ENCODE measurements around the gene INS. TPM values are rescaled to one million over a fixed set of nuclear protein-coding genes. Genes with fewer than 3 reads are reported as not detected.

Gene INS
- total and polyA plus RNA-seq, 2 of the 8 experiments (the other 6 are each of a cell fraction or from before 2014, with no cell fraction given) = not detected

DNA sequence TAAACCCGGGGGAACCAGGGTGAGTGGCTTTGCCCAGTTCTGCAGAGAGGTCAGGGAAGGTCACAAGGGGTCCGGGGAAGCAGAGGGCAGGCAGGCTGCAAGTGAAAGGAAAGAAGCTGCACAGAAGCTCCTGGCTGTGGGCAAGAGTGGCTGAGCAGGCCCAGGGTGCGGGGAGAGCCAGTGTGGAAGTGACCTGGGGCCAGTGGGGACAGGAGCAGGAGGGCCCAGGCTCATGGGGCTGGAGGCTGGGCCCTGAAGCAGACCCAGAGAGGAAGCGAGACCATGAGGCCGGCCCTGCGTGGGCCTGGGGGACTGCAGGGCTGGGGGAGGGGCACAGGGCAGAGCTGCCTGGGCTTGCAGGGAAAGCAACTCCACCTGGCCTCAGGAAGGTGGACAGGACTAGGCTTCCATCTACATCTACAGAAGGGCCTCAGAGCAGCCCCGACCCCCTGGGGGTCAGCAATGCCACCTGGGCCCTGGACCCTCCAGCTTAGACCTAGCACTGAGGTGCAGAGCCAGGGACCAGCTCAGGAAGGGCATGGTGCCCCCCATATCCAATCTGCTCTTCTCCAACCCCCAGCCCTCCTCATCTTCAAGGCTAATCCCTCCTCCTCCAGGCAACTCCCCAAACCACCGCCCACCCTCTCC, 33.4 kb downstream of the INS start:
- H3K9ac ChIP-seq (replicated peaks in 1 of 4; ENCODE audit: extremely low read depth in 1 of 4, low read depth in 3 of 4, low read length in 3 of 4) = no peak overlapping the region
- ChIA-PET POLR2A (ENCODE audit: partially characterized antibody) (interaction anchor here (0.6 to 1.0 kb wide), 2 partner anchors 9 to 1035 kb away, joined by 3 read pairs; no protein-coding TSS in a partner anchor), CTCF (ENCODE audit: partially characterized antibody) (interaction anchor here (0.9 to 1.6 kb wide), 3 partner anchors 12 to 294 kb away, joined by 3 to 5 read pairs (median 4); partner anchors contain the start of gene SYT8)
- H2AK5ac ChIP-seq (ENCODE audit: low read depth, low read length) = no peak overlapping the region
- no peak overlapping the region for H3K23ac ChIP-seq (ENCODE audit: insufficient read length)
- no peak overlapping the region for H4K5ac ChIP-seq (ENCODE audit: insufficient read length, low read depth, low read length)
- peaks cover 0 to 5% (median 0%) of the 10 kb centered on the region in 4 experiments; a peak in 2 of 7 replicates for H3K27me3 ChIP-seq (replicated peaks in 1 of 4; ENCODE audit: control insufficient read depth in 3 of 4, extremely low read depth in 1 of 4, insufficient read depth in 3 of 4, low read length in 3 of 4)
- no peaks in the 10 kb centered on the region for H3K79me1 ChIP-seq (ENCODE audit: low read depth, low read length)
- no peak overlapping the region for H2BK15ac ChIP-seq (ENCODE audit: low read length)
- peaks cover 22% of the 10 kb centered on the region; the same call in 1 of the 2 replicates for H3K23me2 ChIP-seq (ENCODE audit: low read depth, low read length)
- H3K14ac ChIP-seq (ENCODE audit: insufficient read length) = no peak overlapping the region
- H2BK120ac ChIP-seq (replicated peaks; ENCODE audit: low read depth, low read length) = no peak overlapping the region
- H3K56ac ChIP-seq (replicated peaks; ENCODE audit: insufficient read length, low read depth, low read length) = no peak overlapping the region
- peaks cover 0 to 8% of the 10 kb centered on the region in 2 experiments for H4K20me1 ChIP-seq (replicated peaks in 1 of 2; ENCODE audit: control insufficient read depth in 1 of 2, insufficient read depth in 2 of 2, low read length in 2 of 2)
- no peak overlapping the region for H3K4ac ChIP-seq (replicated peaks; ENCODE audit: insufficient read length, low read depth, low read length)
- H3K4me3 ChIP-seq (ENCODE audit: extremely low read depth in 1 of 4, insufficient read depth in 2 of 4, low read depth in 3 of 4, low read length in 4 of 4) = no peak overlapping the region
- no peaks in the 10 kb centered on the region; a peak in 1 of 7 replicates for H3K4me1 ChIP-seq (replicated peaks in 1 of 4; ENCODE audit: control insufficient read depth in 3 of 4, insufficient read depth in 4 of 4, low read length in 3 of 4)
- DNase-seq (ENCODE audit: low read depth in 1 of 2, low spot score in 2 of 2) (no peak), FAIRE-seq (no peak)
- no peak overlapping the region for H3K4me2 ChIP-seq (ENCODE audit: insufficient read depth in 1 of 2, low read depth in 2 of 2, low read length in 2 of 2)
- no peaks in the 10 kb centered on the region; a peak in 1 of 4 replicates for H3K9me3 ChIP-seq (ENCODE audit: insufficient read depth in 2 of 2, low read depth in 1 of 2, low read length in 1 of 2)
- no peak overlapping the region for H3K27ac ChIP-seq (ENCODE audit: low read depth, low read length)
- H3K18ac ChIP-seq (ENCODE audit: extremely low read depth, low read length) = no peak overlapping the region; the same call in 1 of the 2 replicates
- no peak overlapping the region for H2AFZ ChIP-seq (ENCODE audit: low read length)
- H2BK12ac ChIP-seq (ENCODE audit: low read depth, low read length) = no peak overlapping the region
- H4K91ac ChIP-seq (replicated peaks; ENCODE audit: insufficient read length, low read length) = no peak overlapping the region
- no peaks in the 10 kb centered on the region for H3K36me3 ChIP-seq (ENCODE audit: control insufficient read depth in 2 of 4, insufficient read depth in 4 of 4, low read length in 3 of 4)
- H4K8ac ChIP-seq (ENCODE audit: extremely low read depth, insufficient read depth, low read length) = no peak overlapping the region; the same call in 1 of the 2 replicates
- H3K79me2 ChIP-seq (ENCODE audit: control insufficient read depth in 1 of 2, insufficient read depth in 2 of 2, low read length in 2 of 2) = no peaks in the 10 kb centered on the region
- H2BK5ac ChIP-seq (ENCODE audit: low read depth, low read length) = no peak overlapping the region
- 87% methylated on average over 8 of the region's 8 CpGs; no CpG with 5 or more reads in 1 of the 2 experiments for WGBS, 2 experiments (ENCODE audit: extremely low coverage in 1 of 2, insufficient coverage in 1 of 2, insufficient read length in 1 of 2, insufficient replicate concordance in 2 of 2, low coverage in 1 of 2, low lambda C conversion rate in 2 of 2, missing lambda C conversion rate in 1 of 2)
- H2BK20ac ChIP-seq (ENCODE audit: low read length) = no peak overlapping the region
- TF ChIP-seq, protein P1, sequence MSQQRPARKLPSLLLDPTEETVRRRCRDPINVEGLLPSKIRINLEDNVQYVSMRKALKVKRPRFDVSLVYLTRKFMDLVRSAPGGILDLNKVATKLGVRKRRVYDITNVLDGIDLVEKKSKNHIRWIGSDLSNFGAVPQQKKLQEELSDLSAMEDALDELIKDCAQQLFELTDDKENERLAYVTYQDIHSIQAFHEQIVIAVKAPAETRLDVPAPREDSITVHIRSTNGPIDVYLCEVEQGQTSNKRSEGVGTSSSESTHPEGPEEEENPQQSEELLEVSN (IDR thresholded peaks at IDR 0.05) = no peak
- no peak for TF ChIP-seq SRF (IDR thresholded peaks at IDR 0.05; ENCODE audit: low read depth, low read length)
- no peak for TF ChIP-seq FOSL1 (IDR thresholded peaks at IDR 0.05; ENCODE audit: insufficient read depth, low read depth, low read length)
- no peak for TF ChIP-seq RNF2 (IDR thresholded peaks at IDR 0.05; ENCODE audit: borderline replicate concordance, low read depth, low read length, missing control alignments, poor library complexity, severe bottlenecking)
- TF ChIP-seq YY1 (IDR thresholded peaks at IDR 0.05; ENCODE audit: low read depth, low read length) = no peak
- TF ChIP-seq NRF1 (IDR thresholded peaks at IDR 0.05; ENCODE audit: low read depth, low read length) = no peak
- no peak for TF ChIP-seq USF2 (IDR thresholded peaks at IDR 0.05; ENCODE audit: low read length)
- TF ChIP-seq RBBP5 (IDR thresholded peaks at IDR 0.05; ENCODE audit: borderline replicate concordance, low read depth, low read length) = no peak
- no peak for TF ChIP-seq CBX5 (IDR thresholded peaks at IDR 0.05; ENCODE audit: low read depth, low read length)

Data from H1 (cell line).